ENCODE data around the gene RAB21.

DNA sequence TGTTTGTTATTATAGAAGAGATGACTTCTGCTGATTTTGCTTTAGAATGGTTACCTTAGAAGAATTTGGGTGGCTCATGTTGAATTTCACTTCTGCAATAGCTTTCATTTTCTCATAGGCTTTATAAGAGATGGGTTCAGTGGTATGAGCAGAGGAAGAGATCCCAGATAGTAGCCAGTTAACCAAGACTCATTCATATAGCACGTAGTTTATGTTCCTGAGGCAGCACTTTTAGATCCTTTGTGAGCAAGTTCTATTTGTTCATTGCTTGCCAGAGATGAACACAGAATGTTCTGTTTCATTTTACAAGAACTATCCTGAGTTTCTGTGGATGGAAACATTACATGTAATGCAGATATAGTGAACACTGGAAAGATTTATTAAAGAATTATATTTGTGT is 32.2 kb downstream of the RAB21 start:
- TF ChIP-seq, protein P1, sequence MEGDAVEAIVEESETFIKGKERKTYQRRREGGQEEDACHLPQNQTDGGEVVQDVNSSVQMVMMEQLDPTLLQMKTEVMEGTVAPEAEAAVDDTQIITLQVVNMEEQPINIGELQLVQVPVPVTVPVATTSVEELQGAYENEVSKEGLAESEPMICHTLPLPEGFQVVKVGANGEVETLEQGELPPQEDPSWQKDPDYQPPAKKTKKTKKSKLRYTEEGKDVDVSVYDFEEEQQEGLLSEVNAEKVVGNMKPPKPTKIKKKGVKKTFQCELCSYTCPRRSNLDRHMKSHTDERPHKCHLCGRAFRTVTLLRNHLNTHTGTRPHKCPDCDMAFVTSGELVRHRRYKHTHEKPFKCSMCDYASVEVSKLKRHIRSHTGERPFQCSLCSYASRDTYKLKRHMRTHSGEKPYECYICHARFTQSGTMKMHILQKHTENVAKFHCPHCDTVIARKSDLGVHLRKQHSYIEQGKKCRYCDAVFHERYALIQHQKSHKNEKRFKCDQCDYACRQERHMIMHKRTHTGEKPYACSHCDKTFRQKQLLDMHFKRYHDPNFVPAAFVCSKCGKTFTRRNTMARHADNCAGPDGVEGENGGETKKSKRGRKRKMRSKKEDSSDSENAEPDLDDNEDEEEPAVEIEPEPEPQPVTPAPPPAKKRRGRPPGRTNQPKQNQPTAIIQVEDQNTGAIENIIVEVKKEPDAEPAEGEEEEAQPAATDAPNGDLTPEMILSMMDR (conservative IDR thresholded peaks at IDR 0.05; ENCODE audit: low read length), result no peak
- TF ChIP-seq EZH2phosphoT487 (IDR thresholded peaks at IDR 0.05; ENCODE audit: borderline replicate concordance), result no peak
